HEK293T (cell line): ENCODE results near the gene ATP5F1A.
"Not testable (repeated sequence)": the region's sequence is repeated elsewhere in the genome, so short reads cannot be mapped to it uniquely, and the experiment has no call there.

ENCODE experiments used
- CTCF ChIA-PET: fragments of 350-600 bp; formaldehyde crosslinking; extraction: SDS; loops from one replicate; lab custom pipeline; 2021; ENCODE audit warnings: antibody characterized with exemption, inconsistent platforms; lab: Yijun Ruan, JAX
- POLR2A ChIA-PET: fragments of 350-600 bp; formaldehyde crosslinking; extraction: SDS; loops from one replicate; lab custom pipeline; 2020; ENCODE audit warnings: antibody characterized with exemption, inconsistent platforms; lab: Yijun Ruan, JAX
- DNase-seq: peaks from one replicate; pipeline ENCODE4 v3.0.0; 2012; ENCODE audit warnings: mixed read lengths; ENCODE audit errors: extremely low spot score
- ARNT ChIP-seq: fragments of 450-650 bp; IDR thresholded peaks from 2 replicates; pipeline ENCODE4 v1.6.1; 2017; ENCODE audit warnings: mild to moderate bottlenecking
- BHLHE40 ChIP-seq: fragments of 450-650 bp; IDR thresholded peaks from 2 replicates; pipeline ENCODE4 v1.6.1; 2016; ENCODE audit warnings: mild to moderate bottlenecking, moderate library complexity, borderline replicate concordance
- CTBP1 ChIP-seq: fragments of 450-650 bp; IDR thresholded peaks from 2 replicates; pipeline ENCODE4 v1.6.1; 2016; ENCODE audit warnings: borderline replicate concordance
- ELF4 ChIP-seq: fragments of 450-650 bp; IDR thresholded peaks from 2 replicates; pipeline ENCODE4 v1.6.1; 2017; ENCODE audit warnings: antibody characterized with exemption
- FOXA1 ChIP-seq: fragments of 450-650 bp; IDR thresholded peaks from 2 replicates; pipeline ENCODE4 v1.6.1; 2016; ENCODE audit warnings: mild to moderate bottlenecking
- FOXK2 ChIP-seq: fragments of 450-650 bp; IDR thresholded peaks from 2 replicates; pipeline ENCODE4 v1.6.1; 2016; ENCODE audit warnings: mild to moderate bottlenecking
- FOXM1 ChIP-seq: fragments of 450-650 bp; IDR thresholded peaks from 2 replicates; pipeline ENCODE4 v1.6.1; 2017; ENCODE audit warnings: mild to moderate bottlenecking, borderline replicate concordance
- HDGF ChIP-seq: fragments of 450-650 bp; IDR thresholded peaks from 2 replicates; pipeline ENCODE4 v1.6.1; 2017; ENCODE audit warnings: antibody characterized with exemption, borderline replicate concordance
- L3MBTL2 ChIP-seq: fragments of 450-650 bp; conservative IDR thresholded peaks from 2 replicates; pipeline ENCODE4 v1.6.1; 2016; ENCODE audit warnings: mild to moderate bottlenecking
- LEF1 ChIP-seq: fragments of 450-650 bp; IDR thresholded peaks from 2 replicates; pipeline ENCODE4 v1.6.1; 2017; ENCODE audit warnings: mild to moderate bottlenecking, borderline replicate concordance
- NFRKB ChIP-seq: fragments of 450-650 bp; IDR thresholded peaks from 2 replicates; pipeline ENCODE4 v1.6.1; 2016; ENCODE audit warnings: mild to moderate bottlenecking, moderate library complexity
- PKNOX1 ChIP-seq: fragments of 450-650 bp; IDR thresholded peaks from 2 replicates; pipeline ENCODE4 v1.6.1; 2016
- SP1 ChIP-seq: fragments of 450-650 bp; IDR thresholded peaks from 2 replicates; pipeline ENCODE4 v1.6.1; 2017
- SUZ12 ChIP-seq: fragments of 450-650 bp; IDR thresholded peaks from 2 replicates; pipeline ENCODE4 v1.6.1; 2016; ENCODE audit warnings: mild to moderate bottlenecking
- TARDBP ChIP-seq: fragments of 450-650 bp; IDR thresholded peaks from 2 replicates; pipeline ENCODE4 v1.6.1; 2016
- ZNF384 ChIP-seq: fragments of 450-650 bp; IDR thresholded peaks from 2 replicates; pipeline ENCODE4 v1.6.1; 2016

ATP5F1A gene

GRCh38 chr18:46097431-46097800 is 680 bp downstream of the ATP5F1A start:
- ChIA-PET POLR2A (interaction anchor here (0.8 to 2.1 kb wide), 4 partner anchors 13 to 24 kb away, joined by 3 to 7 read pairs (median 4); no protein-coding TSS in a partner anchor), CTCF (no interaction called here)
- no peak for DNase-seq
- TF ChIP-seq BHLHE40, result no peak
- no peak for TF ChIP-seq FOXK2
- TF ChIP-seq TARDBP, result no peak
- no peak for TF ChIP-seq CTBP1
- no peak for TF ChIP-seq LEF1

- TF ChIP-seq CTBP1 (no peak), TARDBP (no peak), SP1 (no peak), FOXK2 (no peak), PKNOX1 (no peak), SUZ12 (no peak), FOXM1 (no peak), BHLHE40 (no peak), L3MBTL2 (no peak), LEF1 (no peak), HDGF (no peak), ELF4 (no peak), ARNT (no peak), NFRKB (no peak)
Observed at GRCh38 chr18:46096651-46097300, 1.3 kb downstream of the ATP5F1A start.

GRCh38 chr18:46095532-46095931 is 2.6 kb downstream of the ATP5F1A start:
- POLR2A ChIA-PET, result no interaction called here

More at GRCh38 chr18:46096651-46097300, 1.3 kb downstream of the ATP5F1A start:
- ChIA-PET POLR2A (interaction anchor here (0.8 kb wide), 1 partner anchor 23 kb away, joined by 3 read pairs; no protein-coding TSS in a partner anchor), CTCF (interaction anchor here (0.7 kb wide), 1 partner anchor 478 kb away, joined by 3 read pairs; no protein-coding TSS in a partner anchor)
- DNase-seq, result no peak

GRCh38 chr18:46088501-46088900 is 9.6 kb downstream of the ATP5F1A start:
- CTCF ChIA-PET, DNase-seq: not testable (repeated sequence)
- POLR2A ChIA-PET, result interaction anchor here (1.1 kb wide), 1 partner anchor 10 kb away, joined by 3 read pairs; the partner anchor contains the start of gene ATP5F1A

More at GRCh38 chr18:46095532-46095931, 2.6 kb downstream of the ATP5F1A start:
- no peak for DNase-seq
- TF ChIP-seq FOXM1 (no peak), L3MBTL2 (no peak), SP1 (no peak)
- CTCF ChIA-PET, result no interaction called here

GRCh38 chr18:46084431-46084830 is 13.7 kb downstream of the ATP5F1A start:
- TF ChIP-seq TARDBP (no peak), NFRKB (no peak), FOXK2 (no peak), SP1 (no peak), HDGF (no peak), LEF1 (no peak)
- CTCF ChIA-PET, result no interaction called here
- no peak for DNase-seq
- POLR2A ChIA-PET, result no interaction called here

GRCh38 chr18:46080156-46080555 is 17.9 kb downstream of the ATP5F1A start:
- POLR2A ChIA-PET, result no interaction called here

GRCh38 chr18:46079336-46079735 is 18.8 kb downstream of the ATP5F1A start:
- ChIA-PET CTCF (no interaction called here), POLR2A (no interaction called here)
- DNase-seq, result no peak
- TF ChIP-seq PKNOX1 (no peak), FOXM1 (no peak), CTBP1 (no peak), NFRKB (no peak), SUZ12 (no peak), FOXA1 (no peak), BHLHE40 (no peak), ARNT (no peak), SP1 (no peak), ZNF384 (no peak), FOXK2 (no peak), HDGF (no peak), TARDBP (no peak), LEF1 (no peak), ELF4 (no peak), L3MBTL2 (no peak)

More at GRCh38 chr18:46080156-46080555, 17.9 kb downstream of the ATP5F1A start:
- TF ChIP-seq FOXM1, result no peak
- no peak for TF ChIP-seq NFRKB
- no peak for TF ChIP-seq LEF1
- TF ChIP-seq ZNF384, result no peak
- no peak for TF ChIP-seq FOXA1
- no peak for TF ChIP-seq ARNT
- no peak for DNase-seq
- CTCF ChIA-PET, result no interaction called here
